Naive thymus-derived CD8-positive, alpha-beta T cell (primary cell): ENCODE results near the gene ZNF546. TPM values are rescaled to one million over a fixed set of nuclear protein-coding genes. Genes with fewer than 3 reads are reported as not detected.
"Not testable (repeated sequence)": the region's sequence is repeated elsewhere in the genome, so short reads cannot be mapped to it uniquely, and the experiment has no call there.

ENCODE experiments used
- ATAC-seq, 2 donors: fragments of 150-1000 bp; cut with Tn5 transposase in 1 of 2; sonication (Bioruptor Pico), chemical (Tn5 transposase) in 1 of 2; 1 replicate in 1 of 2; 2 replicates in 1 of 2; pipeline ENCODE4 v1.10.0; 2021; ENCODE audit warnings: mild to moderate bottlenecking in 2 of 2, moderate library complexity in 2 of 2
- POLR2A ChIA-PET: fragments of 350-600 bp; sonication (Branson Sonifier 250); formaldehyde crosslinking; loops from one replicate; lab custom pipeline; 2021; ENCODE audit warnings: antibody characterized with exemption; lab: Charles Lee
- DNase-seq, 10 donors: peaks; one replicate each; pipeline versions ENCODE4 v3.0.0 to v3.0.0-alpha.2; 2020 to 2022
- H3K27ac Mint-ChIP-seq, 10 donors: one replicate each; pipeline ENCODE4 v1.8.0; 2020 to 2022; ENCODE audit warnings: mild to moderate bottlenecking in 10 of 10, mixed read lengths in 10 of 10, moderate library complexity in 4 of 10, inconsistent platforms in 1 of 10
- H3K27me3 Mint-ChIP-seq, 5 donors: one replicate each; pipeline ENCODE4 v1.8.0; 2021 to 2022; ENCODE audit warnings: mixed read lengths in 5 of 5
- H3K36me3 Mint-ChIP-seq, 3 donors: one replicate each; pipeline ENCODE4 v1.8.0; 2020 to 2022; ENCODE audit warnings: mixed read lengths in 3 of 3, mild to moderate bottlenecking in 2 of 3, inconsistent platforms in 1 of 3
- H3K4me1 Mint-ChIP-seq, 4 donors: one replicate each; pipeline ENCODE4 v1.8.0; 2021 to 2022; ENCODE audit warnings: mixed read lengths in 4 of 4
- H3K4me3 Mint-ChIP-seq, 10 donors: one replicate each; pipeline ENCODE4 v1.8.0; 2020 to 2022; ENCODE audit warnings: mild to moderate bottlenecking in 10 of 10, mixed read lengths in 10 of 10, moderate library complexity in 6 of 10, inconsistent platforms in 1 of 10
- H3K9me3 Mint-ChIP-seq, 9 donors: one replicate each; pipeline ENCODE4 v1.8.0; 2020 to 2022; ENCODE audit warnings: mixed read lengths in 9 of 9, mild to moderate bottlenecking in 3 of 9, inconsistent platforms in 1 of 9, moderate library complexity in 1 of 9
- polyA plus RNA-seq, 3 donors: library from polyadenylated mRNA; unstranded; fragments of 300-500 nt; fragmentation: Illumina TruSeq; gene quantifications; one replicate each; pipeline ENCODE4 v1.2.3, GENCODE V29; 2021
- total RNA-seq, 8 experiments: library from RNA in 2 of 8; stranded (reverse) in 2 of 8; gene quantifications; one replicate each; pipeline ENCODE4 v1.2.3 and lab custom pipeline; 2021 to 2026

ZNF546 gene
- total RNA-seq = 10 to 100 TPM; 17.6 to 22.0 TPM
- polyA plus RNA-seq = 1 to 10 TPM; 4.0 to 6.4 (median 6.2) TPM
- total RNA-seq (lab: John Stamatoyannopoulos, UW) = 6.4 to 43.5 (median 13.7) reads per million in 6 experiments

- POLR2A ChIA-PET = interaction anchor here (0.6 to 2.2 kb wide), 10 partner anchors 23 to 163 kb away, joined by 3 to 16 read pairs (median 5); partner anchors contain the start of genes DYRK1B, FBL, PSMC4 and ZNF780A
- peaks cover 20 to 48% (median 43%) of the 10 kb centered on the region in 4 donors for H3K4me1 Mint-ChIP-seq
- peak within 1 kb of the TSS; percentile 84 to 100 (median 98) for H3K4me3 Mint-ChIP-seq
- H3K27me3 Mint-ChIP-seq = no peaks in the 10 kb centered on the region
- peaks cover 9 to 16% (median 13%) of the 10 kb centered on the region in 3 donors for H3K36me3 Mint-ChIP-seq
- DNase-seq = peak; percentile 76 to 95 (median 89)
- H3K9me3 Mint-ChIP-seq = peaks cover 0 to 16% (median 3%) of the 10 kb centered on the region in 9 donors
- peak within 1 kb of the TSS; percentile 88 to 99 (median 96) for H3K27ac Mint-ChIP-seq
- peak; percentile 93 for ATAC-seq
These were observed at the start of gene ZNF546 for GRCh38 chr19:39996811-39997637. TSS of gene ZNF546 (plus strand) at chr19:39997060. CDS start at chr19:39998327, 1,267 bp downstream.

GRCh38 chr19:39949026-39949747 is 47.7 kb upstream of the ZNF546 start:
- ATAC-seq (no peak), DNase-seq (no peak)
- Mint-ChIP-seq H3K27ac (peak overlapping the region; percentile 89 to 100 (median 96)), H3K4me3 (peak overlapping the region; percentile 33 to 99 (median 96)), H3K9me3 (peaks cover 0 to 1% (median 0%) of the 10 kb centered on the region in 9 donors), H3K4me1 (peaks cover 36 to 93% (median 86%) of the 10 kb centered on the region in 4 donors), H3K27me3 (no peaks in the 10 kb centered on the region), H3K36me3 (peaks cover 13 to 27% (median 26%) of the 10 kb centered on the region in 3 donors)
- POLR2A ChIA-PET = interaction anchor here (0.6 to 5.2 kb wide), 3 partner anchors 12 to 20 kb away, joined by 5 to 52 read pairs (median 7); partner anchors contain the start of gene PSMC4

DNA sequence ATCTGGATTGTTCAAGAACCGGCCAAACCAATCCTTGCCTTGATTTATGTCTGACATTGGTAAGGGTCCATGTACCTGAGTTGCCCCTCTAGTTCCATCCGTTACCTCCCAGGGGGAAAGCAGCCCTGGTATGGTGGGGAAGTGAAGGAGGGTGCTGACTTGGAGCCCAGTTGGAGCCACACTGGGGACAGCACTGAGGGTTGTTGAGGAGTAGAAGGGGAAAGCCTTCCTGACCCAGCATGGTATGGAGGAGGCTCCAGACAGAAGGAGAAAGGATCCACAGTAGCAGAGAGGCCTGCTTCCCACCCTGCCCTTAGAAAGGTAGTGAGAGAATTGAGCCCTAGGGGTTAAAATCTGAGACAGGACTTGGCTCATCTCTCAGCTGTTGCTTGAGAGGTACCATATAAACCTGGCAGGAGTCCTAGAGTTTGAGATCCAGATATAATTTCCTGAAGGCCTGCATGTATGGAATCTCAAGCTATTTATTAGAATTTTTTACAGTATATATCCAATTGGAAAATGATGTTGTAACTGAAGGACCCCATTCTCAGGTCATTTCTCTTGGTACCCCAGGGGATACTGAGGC is 45.7 kb upstream of the ZNF546 start:
- peak overlapping the region; percentile 89 to 100 (median 96) for H3K27ac Mint-ChIP-seq
- ATAC-seq = no peak
- no peaks in the 10 kb centered on the region for H3K27me3 Mint-ChIP-seq
- H3K4me1 Mint-ChIP-seq = peaks cover 36 to 94% (median 88%) of the 10 kb centered on the region in 4 donors
- POLR2A ChIA-PET = interaction anchor here (0.6 to 5.2 kb wide), 6 partner anchors 9 to 28 kb away, joined by 3 to 52 read pairs (median 6); partner anchors contain the start of gene PSMC4
- H3K9me3 Mint-ChIP-seq = peaks cover 0 to 1% (median 0%) of the 10 kb centered on the region in 9 donors
- H3K4me3 Mint-ChIP-seq = peak overlapping the region; percentile 82 to 99 (median 96)
- DNase-seq = no peak
- H3K36me3 Mint-ChIP-seq = peaks cover 13 to 27% (median 26%) of the 10 kb centered on the region in 3 donors

GRCh38 chr19:39951686-39952085 is 45.2 kb upstream of the ZNF546 start:
- Mint-ChIP-seq H3K27me3 (no peaks in the 10 kb centered on the region), H3K27ac (peak overlapping the region; percentile 89 to 100 (median 96)), H3K4me3 (peak overlapping the region; percentile 82 to 99 (median 96)), H3K36me3 (peaks cover 13 to 24% (median 24%) of the 10 kb centered on the region in 3 donors), H3K9me3 (peaks cover 0 to 1% (median 0%) of the 10 kb centered on the region in 9 donors), H3K4me1 (peaks cover 34 to 95% (median 87%) of the 10 kb centered on the region in 4 donors)
- DNase-seq (no peak), ATAC-seq (no peak)
- POLR2A ChIA-PET = interaction anchor here (0.6 to 5.2 kb wide), 6 partner anchors 9 to 27 kb away, joined by 3 to 52 read pairs (median 6); partner anchors contain the start of gene PSMC4

DNA sequence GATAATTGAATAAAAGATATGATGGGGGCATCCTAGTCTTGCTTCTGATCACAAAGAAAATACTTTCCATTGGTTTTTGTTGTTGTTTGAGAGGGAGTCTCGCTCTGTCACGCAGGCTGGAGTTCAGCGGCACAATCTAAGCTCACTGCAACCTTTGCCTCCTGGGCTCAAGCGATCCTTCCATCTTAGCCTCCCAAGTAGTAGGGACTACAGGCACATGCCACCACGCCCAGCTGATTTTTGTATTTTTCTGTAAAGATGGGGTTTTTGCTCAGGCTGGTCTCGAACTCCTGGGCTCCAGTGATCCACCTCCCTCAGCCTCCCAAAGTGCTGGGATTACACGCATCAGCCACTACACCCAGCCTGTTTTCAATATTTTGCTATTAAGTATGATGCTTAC is 42.9 kb upstream of the ZNF546 start:
- Mint-ChIP-seq H3K27me3 (no peaks in the 10 kb centered on the region), H3K36me3 (peaks cover 7 to 11% (median 7%) of the 10 kb centered on the region in 3 donors), H3K4me3 (peak overlapping the region; percentile 64 to 99 (median 96)), H3K9me3 (peaks cover 0 to 1% (median 0%) of the 10 kb centered on the region in 9 donors), H3K4me1 (peaks cover 32 to 91% (median 76%) of the 10 kb centered on the region in 4 donors), H3K27ac (peak overlapping the region; percentile 89 to 100 (median 96))
- POLR2A ChIA-PET = interaction anchor here (0.5 to 3.1 kb wide), 10 partner anchors 8 to 1922 kb away, joined by 3 to 79 read pairs (median 7); partner anchors contain the start of genes DYRK1B and PSMC4
- DNase-seq (no peak), ATAC-seq (peak; percentile 15 to 31)

- not testable (repeated sequence) for H3K27me3 Mint-ChIP-seq, DNase-seq, H3K9me3 Mint-ChIP-seq, H3K36me3 Mint-ChIP-seq, ATAC-seq
- POLR2A ChIA-PET = interaction anchor here (0.9 to 3.0 kb wide), 2 partner anchors 12 to 16 kb away, joined by 3 to 39 read pairs; partner anchors contain the start of gene PSMC4
- Mint-ChIP-seq H3K27ac (peak overlapping the region; percentile 14 to 90 (median 78)), H3K4me3 (peak overlapping the region in 6 of 10 donors; percentile 4 to 62 (median 31)), H3K4me1 (peaks cover 21 to 71% (median 59%) of the 10 kb centered on the region in 4 donors)
These were observed 39.0 kb upstream of the ZNF546 start for GRCh38 chr19:39957886-39958285.

DNA sequence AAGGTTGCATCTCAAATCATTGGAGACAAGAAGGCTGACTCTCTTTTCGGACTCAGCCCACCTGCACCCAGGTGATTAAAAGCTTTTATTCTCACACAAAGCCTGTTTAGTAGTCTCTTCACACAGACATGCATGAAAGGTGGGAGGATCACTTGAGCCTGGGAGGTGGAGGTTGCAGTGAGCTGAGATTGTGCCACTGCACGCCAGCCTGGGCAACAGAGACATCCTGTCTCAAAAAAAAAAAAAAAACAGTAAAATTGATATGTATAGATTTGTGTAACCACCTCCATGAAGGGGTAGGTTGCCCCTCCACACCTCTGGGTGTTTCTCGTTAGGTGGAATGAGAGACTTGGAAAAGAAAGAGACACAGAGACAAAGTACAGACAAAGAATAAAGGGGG is 37.9 kb upstream of the ZNF546 start:
- H3K36me3 Mint-ChIP-seq, H3K9me3 Mint-ChIP-seq, H3K27me3 Mint-ChIP-seq: not testable (repeated sequence)
- H3K4me3 Mint-ChIP-seq = peak overlapping the region; percentile 67 to 91 (median 81)
- POLR2A ChIA-PET = interaction anchor here (0.6 to 3.0 kb wide), 9 partner anchors 9 to 23 kb away, joined by 3 to 39 read pairs (median 5); partner anchors contain the start of gene PSMC4
- peak overlapping the region; percentile 82 to 97 (median 92) for H3K27ac Mint-ChIP-seq
- DNase-seq = peak in 2 of 10 donors; percentile 43 to 47
- peaks cover 19 to 70% (median 52%) of the 10 kb centered on the region in 4 donors for H3K4me1 Mint-ChIP-seq
- ATAC-seq = peak; percentile 88 to 92

DNA sequence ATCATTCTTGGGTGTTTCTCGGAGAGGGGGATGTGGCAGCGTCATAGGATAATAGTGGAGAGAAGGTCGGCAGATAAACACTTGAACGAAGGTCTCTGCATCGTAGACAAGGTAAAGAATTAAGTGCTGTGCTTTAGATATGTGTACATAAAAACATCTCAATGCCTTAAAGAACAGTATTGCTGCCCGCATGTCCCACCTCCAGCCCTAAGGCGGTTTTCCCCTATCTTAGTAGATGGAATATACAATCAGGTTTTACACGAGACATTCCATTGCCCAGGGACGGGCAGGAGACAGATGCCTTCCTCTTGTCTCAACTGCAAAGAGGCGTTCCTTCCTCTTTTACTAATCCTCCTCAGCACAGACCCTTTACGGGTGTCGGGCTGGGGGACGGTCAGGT is 37.5 kb upstream of the ZNF546 start:
- Mint-ChIP-seq H3K4me1 (peaks cover 19 to 68% (median 49%) of the 10 kb centered on the region in 4 donors), H3K27ac (peak overlapping the region; percentile 82 to 97 (median 92)), H3K4me3 (peak overlapping the region; percentile 67 to 91 (median 81))
- peak; percentile 8 to 12 for ATAC-seq
- not testable (repeated sequence) for H3K36me3 Mint-ChIP-seq, DNase-seq, H3K27me3 Mint-ChIP-seq, H3K9me3 Mint-ChIP-seq
- POLR2A ChIA-PET = interaction anchor here (1.0 to 3.0 kb wide), 5 partner anchors 9 to 22 kb away, joined by 4 to 39 read pairs (median 6); partner anchors contain the start of gene PSMC4

- H3K27ac Mint-ChIP-seq = peak overlapping the region in 3 of 10 donors; percentile 43 to 69 (median 63)
- H3K36me3 Mint-ChIP-seq = no peaks in the 10 kb centered on the region
- ATAC-seq (no peak), DNase-seq (no peak)
- H3K9me3 Mint-ChIP-seq = no peaks in the 10 kb centered on the region
- peaks cover 19 to 44% (median 37%) of the 10 kb centered on the region in 4 donors for H3K4me1 Mint-ChIP-seq
- H3K4me3 Mint-ChIP-seq = no peak overlapping the region
- no peaks in the 10 kb centered on the region for H3K27me3 Mint-ChIP-seq
- POLR2A ChIA-PET = no interaction called here
These were observed 33.0 kb upstream of the ZNF546 start for GRCh38 chr19:39963898-39964297.

DNA sequence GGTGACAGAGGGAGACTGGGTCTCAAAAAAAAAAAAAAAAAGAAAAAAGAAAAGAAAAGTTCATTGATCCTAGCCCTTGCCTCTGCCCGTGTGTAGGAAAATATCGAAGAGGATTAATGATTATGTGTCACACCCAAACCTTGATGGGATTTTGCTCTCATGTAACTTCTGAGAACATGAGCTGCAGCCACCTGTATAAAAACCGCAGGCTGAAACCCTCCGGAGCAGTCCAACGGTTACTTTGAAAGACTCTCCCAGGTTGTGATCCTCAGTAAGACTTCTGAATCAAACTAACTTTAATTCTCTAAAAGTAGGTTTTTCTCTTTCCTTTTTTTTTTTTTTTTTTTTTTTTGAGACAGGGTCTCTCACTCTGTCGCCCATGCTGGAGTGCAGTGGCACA is 30.2 kb upstream of the ZNF546 start:
- POLR2A ChIA-PET = interaction anchor here (0.7 to 2.0 kb wide), 5 partner anchors 13 to 457 kb away, joined by 3 to 7 read pairs (median 4); no protein-coding TSS in a partner anchor
- Mint-ChIP-seq H3K4me1 (peaks cover 28 to 52% (median 42%) of the 10 kb centered on the region in 4 donors), H3K27ac (peak overlapping the region in 1 of 10 donors; percentile 88), H3K27me3 (no peaks in the 10 kb centered on the region), H3K4me3 (no peak overlapping the region), H3K36me3 (peaks cover 0 to 4% (median 0%) of the 10 kb centered on the region in 3 donors), H3K9me3 (no peaks in the 10 kb centered on the region)
- DNase-seq (no peak), ATAC-seq (no peak)

- Mint-ChIP-seq H3K4me3 (no peak overlapping the region), H3K36me3 (peaks cover 0 to 4% (median 0%) of the 10 kb centered on the region in 3 donors)
- no peak for ATAC-seq
These were observed 29.3 kb upstream of the ZNF546 start for GRCh38 chr19:39967561-39967960.

More at GRCh38 chr19:39967561-39967960, 29.3 kb upstream of the ZNF546 start:
- POLR2A ChIA-PET = interaction anchor here (0.7 to 4.4 kb wide), 4 partner anchors 14 to 1519 kb away, joined by 3 to 52 read pairs (median 6); no protein-coding TSS in a partner anchor
- Mint-ChIP-seq H3K4me1 (peaks cover 30 to 58% (median 51%) of the 10 kb centered on the region in 4 donors), H3K27ac (peak overlapping the region in 6 of 10 donors; percentile 53 to 99 (median 69)), H3K27me3 (no peaks in the 10 kb centered on the region), H3K9me3 (no peaks in the 10 kb centered on the region)
- no peak for DNase-seq
